22Rv1 (cell line): ENCODE measurements around the gene AACS.

ENCODE experiments used
- ZFX ChIP-seq: fragments of 450-650 bp; IDR thresholded peaks from 2 replicates; pipeline ENCODE4 v1.6.1; 2017; ENCODE audit warnings: antibody characterized with exemption, borderline replicate concordance
- TF ChIP-seq, protein P1 (sequence below): fragments of 450-650 bp; IDR thresholded peaks from 2 replicates; pipeline ENCODE4 v1.5.1; 2017; ENCODE audit warnings: mild to moderate bottlenecking

DNA sequence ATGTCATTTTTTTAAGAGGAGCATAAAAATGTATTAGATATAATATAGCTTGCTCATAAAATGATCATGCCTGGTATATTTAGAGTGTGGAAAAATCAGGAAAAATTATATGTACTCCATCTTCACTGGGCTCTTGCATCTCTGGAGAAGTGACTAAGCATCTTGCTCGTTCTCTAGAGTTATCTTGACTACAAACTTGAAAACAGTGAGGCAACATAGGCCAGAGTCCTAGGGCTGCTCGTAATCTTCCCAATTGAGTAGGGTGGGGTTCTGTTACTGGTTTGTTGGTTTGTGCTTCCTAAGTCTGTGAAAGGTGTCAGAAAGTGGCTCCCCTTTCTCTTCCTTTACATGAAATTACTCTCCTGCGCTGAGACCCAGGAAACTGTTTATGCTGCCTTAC lies 46.2 kb downstream of the AACS start:
- TF ChIP-seq, protein P1, sequence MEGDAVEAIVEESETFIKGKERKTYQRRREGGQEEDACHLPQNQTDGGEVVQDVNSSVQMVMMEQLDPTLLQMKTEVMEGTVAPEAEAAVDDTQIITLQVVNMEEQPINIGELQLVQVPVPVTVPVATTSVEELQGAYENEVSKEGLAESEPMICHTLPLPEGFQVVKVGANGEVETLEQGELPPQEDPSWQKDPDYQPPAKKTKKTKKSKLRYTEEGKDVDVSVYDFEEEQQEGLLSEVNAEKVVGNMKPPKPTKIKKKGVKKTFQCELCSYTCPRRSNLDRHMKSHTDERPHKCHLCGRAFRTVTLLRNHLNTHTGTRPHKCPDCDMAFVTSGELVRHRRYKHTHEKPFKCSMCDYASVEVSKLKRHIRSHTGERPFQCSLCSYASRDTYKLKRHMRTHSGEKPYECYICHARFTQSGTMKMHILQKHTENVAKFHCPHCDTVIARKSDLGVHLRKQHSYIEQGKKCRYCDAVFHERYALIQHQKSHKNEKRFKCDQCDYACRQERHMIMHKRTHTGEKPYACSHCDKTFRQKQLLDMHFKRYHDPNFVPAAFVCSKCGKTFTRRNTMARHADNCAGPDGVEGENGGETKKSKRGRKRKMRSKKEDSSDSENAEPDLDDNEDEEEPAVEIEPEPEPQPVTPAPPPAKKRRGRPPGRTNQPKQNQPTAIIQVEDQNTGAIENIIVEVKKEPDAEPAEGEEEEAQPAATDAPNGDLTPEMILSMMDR, result no peak
- no peak for TF ChIP-seq ZFX
